Adrenal gland (tissue), 12 donors: Measurements from ENCODE around the gene CDK6. TPM values are rescaled to one million over a fixed set of nuclear protein-coding genes. Genes with fewer than 3 reads are reported as not detected.
A peak's percentile ranks its signal among the peaks of the same experiment; 100 is the strongest.

ENCODE experiments used
- DNase-seq, 7 donors: peaks; one replicate each; pipeline ENCODE4 v3.0.0-alpha.2; 2019 to 2020
- H3K27ac ChIP-seq, 5 donors: fragments of 200-600 bp; sonication (generic) in 4 of 5; 1 replicate in 3 of 5; 2 replicates in 2 of 5; pipeline versions ENCODE4 v1.5.1 to v1.8.0; 2016 to 2020; ENCODE audit warnings: mild to moderate bottlenecking in 1 of 5
- H3K27me3 ChIP-seq: fragments of 200-600 bp; 2 replicates; pipeline ENCODE4 v1.8.0; 2021
- H3K36me3 ChIP-seq, 2 donors: fragments of 200-600 bp; replicated peaks in 1 of 2; 1 replicate in 1 of 2; 2 replicates in 1 of 2; pipeline versions ENCODE4 v1.5.1 to v1.8.0; 2018 to 2022
- H3K4me1 ChIP-seq, 2 donors: fragments of 200-600 bp; replicated peaks in 1 of 2; 1 replicate in 1 of 2; 2 replicates in 1 of 2; pipeline versions ENCODE4 v1.5.1 to v1.8.0; 2018 to 2021
- H3K4me3 ChIP-seq, 4 donors: fragments of 200-600 bp; sonication (generic) in 3 of 4; one replicate each; pipeline ENCODE4 v1.5.1; 2016 to 2018
- H3K9me3 ChIP-seq, 3 donors: fragments of 200-600 bp; sonication (generic) in 1 of 3; replicated peaks in 1 of 3; 1 replicate in 2 of 3; 2 replicates in 1 of 3; pipeline versions ENCODE4 v1.5.1 to v1.8.0; 2016 to 2021
- CTCF ChIP-seq, 6 experiments: fragments of 450-650 bp in 4 of 6; fragments of 200-600 bp in 2 of 6; sonication (generic) in 1 of 6; IDR thresholded peaks; 1 replicate in 5 of 6; 2 replicates in 1 of 6; pipeline versions ENCODE4 v1.5.1 to v1.8.0; 2016 to 2021; ENCODE audit warnings: antibody characterized with exemption in 6 of 6, mild to moderate bottlenecking in 2 of 6, moderate library complexity in 1 of 6
- POLR2A ChIP-seq, 2 donors: fragments of 450-650 bp; IDR thresholded peaks; one replicate each; pipeline ENCODE4 v1.6.1; 2017; ENCODE audit warnings: antibody characterized with exemption in 2 of 2, mild to moderate bottlenecking in 2 of 2, moderate library complexity in 1 of 2
- WGBS, 4 donors: extraction: QIAGEN DNeasy Blood & Tissue Kit in 2 of 4; methylation state at CpG; one replicate each; pipeline versions ENCODE4 v1.1.5 to v1.1.7; 2013 to 2017; 5-methylcytosine and 5-hydroxymethylcytosine counted together
- intact Hi-C, 2 donors: fragments of 100-400 bp; cut with DNase I; formaldehyde crosslinking; loops; one replicate each; pipeline versions ENCODE4 v1.14.1 to v1.15.0; 2022 to 2023
- polyA plus RNA-seq, 3 donors: library from polyadenylated mRNA; stranded (reverse); fragments of 200-250 nt in 2 of 3; fragments of 350-450 nt in 1 of 3; fragmentation: Illumina TruSeq in 1 of 3; extraction: RNeasy Lipid Tissue Mini Kit (QIAGEN cat#74804) in 1 of 3; gene quantifications; one replicate each; pipeline ENCODE4 v1.2.3, GENCODE V29; 2013 to 2014
- total RNA-seq, 9 donors: library from RNA; depleted of rRNA in 4 of 9; stranded (reverse); fragments of >200 nt in 4 of 9; fragments of 120-200 nt in 1 of 9; fragmentation: NEBNext Ultra II Directional in 1 of 9; extraction: Animal tissue kit (Norgen Biotek cat#: 25700) in 1 of 9; gene quantifications; one replicate each; pipeline versions ENCODE4 v1.1.0 to v1.2.4, GENCODE V29; 2013 to 2023
- donor health status: healthy with polysubstance abuse.
- donor health status: Bipolar disorder and iron deficiency.
- donor health status: DM: yes; HTN: yes; CAD: no.
- donor health status: DM: no; HTN: no; CAD: no.
- donor health status: DM: no; HTN: no; CAD: no.
- donor health status: DM: yes; HTN: yes; CAD: no.

Gene CDK6
- total and polyA plus RNA-seq, 12 donors = 2.5 to 151 (median 33.4) TPM

- peak overlapping the region in 2 of 5 donors; percentile 60 to 72 for H3K27ac ChIP-seq
- DNase-seq = peak in 1 of 7 donors; percentile 26
- H3K4me3 ChIP-seq = no peak overlapping the region
- TF ChIP-seq POLR2A (IDR thresholded peaks at IDR 0.05) (no peak), CTCF (IDR thresholded peaks at IDR 0.05) (no peak)
- no peaks in the 10 kb centered on the region for H3K36me3 ChIP-seq
- H3K9me3 ChIP-seq = no peaks in the 10 kb centered on the region
- H3K4me1 ChIP-seq = peaks cover 20 to 51% of the 10 kb centered on the region in 2 donors
- intact Hi-C loops = no loop called here
- no peaks in the 10 kb centered on the region for H3K27me3 ChIP-seq
Measured at GRCh38 chr7:92767437-92767836, 68.9 kb downstream of the CDK6 start.

- intact Hi-C loops = no loop called here
- H3K36me3 ChIP-seq = no peaks in the 10 kb centered on the region
- H3K9me3 ChIP-seq = no peaks in the 10 kb centered on the region
- H3K27ac ChIP-seq = peak overlapping the region in 4 of 5 donors; percentile 42 to 72 (median 66)
- DNase-seq = peak in 1 of 7 donors; percentile 11
- H3K4me3 ChIP-seq = no peak overlapping the region
- H3K27me3 ChIP-seq = no peaks in the 10 kb centered on the region
- TF ChIP-seq POLR2A (IDR thresholded peaks at IDR 0.05) (no peak), CTCF (IDR thresholded peaks at IDR 0.05) (no peak)
- peaks cover 20 to 46% of the 10 kb centered on the region in 2 donors for H3K4me1 ChIP-seq
- WGBS, 4 donors = 15 to 24% (median 19%) methylated on average over 3 of the region's 3 CpGs
Measured at GRCh38 chr7:92766461-92767003, 69.8 kb downstream of the CDK6 start.

- Histone ChIP-seq H3K4me3 (no peak overlapping the region), H3K36me3 (no peaks in the 10 kb centered on the region), H3K27ac (peak overlapping the region in 4 of 5 donors; percentile 42 to 72 (median 66)), H3K4me1 (peaks cover 20 to 41% of the 10 kb centered on the region in 2 donors), H3K27me3 (no peaks in the 10 kb centered on the region), H3K9me3 (peaks cover 0 to 2% (median 0%) of the 10 kb centered on the region in 3 donors)
- 39 to 53% (median 49%) methylated on average over 3 of the region's 3 CpGs for WGBS, 4 donors
- TF ChIP-seq CTCF (IDR thresholded peaks at IDR 0.05) = no peak
- TF ChIP-seq POLR2A (IDR thresholded peaks at IDR 0.05) = no peak
- intact Hi-C loops = no loop called here
- no peak for DNase-seq
Measured at GRCh38 chr7:92765725-92766124, 70.6 kb downstream of the CDK6 start.

DNA sequence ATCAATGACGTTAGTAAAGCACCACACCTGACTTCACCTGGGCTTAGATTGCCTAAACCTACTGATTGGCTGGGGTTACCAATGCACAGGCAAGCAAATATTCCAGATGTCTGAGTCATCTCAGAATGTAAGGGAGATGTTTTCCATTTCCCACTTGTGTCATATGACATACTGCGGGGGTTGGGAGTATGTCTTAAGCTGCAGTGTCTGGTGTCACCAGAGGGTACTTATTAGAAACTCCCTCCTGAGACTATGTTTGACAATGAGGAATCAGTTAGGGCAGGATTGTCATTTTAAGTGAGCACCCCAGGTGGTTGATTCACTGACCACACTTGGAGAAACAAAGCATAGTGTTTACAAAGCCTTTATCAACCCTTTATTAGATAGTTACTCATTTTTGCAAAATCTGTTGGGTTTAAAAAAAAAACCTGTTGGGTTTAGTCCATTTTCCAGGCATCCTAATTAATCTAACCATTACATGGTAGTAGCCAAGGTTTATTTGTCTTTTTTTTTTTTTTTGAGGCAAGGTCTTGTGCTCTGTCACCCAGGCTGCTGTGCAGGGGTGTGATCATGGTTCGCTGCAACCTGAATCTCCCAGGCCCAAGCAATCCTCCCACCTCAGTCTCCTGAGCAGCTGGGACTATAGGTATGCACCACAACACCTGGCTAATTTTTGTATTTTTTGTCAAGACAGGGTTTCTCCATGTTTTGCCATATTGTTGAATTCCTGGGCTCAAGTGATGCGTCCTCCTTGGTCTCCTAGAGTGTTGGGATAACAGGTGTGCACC, 72.5 kb downstream of the CDK6 start:
- Histone ChIP-seq H3K36me3 (no peaks in the 10 kb centered on the region), H3K9me3 (peaks cover 0 to 6% (median 0%) of the 10 kb centered on the region in 3 donors), H3K27me3 (no peaks in the 10 kb centered on the region), H3K27ac (peak overlapping the region in 1 of 5 donors; percentile 14), H3K4me1 (peaks cover 20 to 32% of the 10 kb centered on the region in 2 donors), H3K4me3 (no peak overlapping the region)
- peak in 2 of 7 donors; percentile 23 to 29 for DNase-seq
- WGBS, 4 donors = 91 to 94% (median 93%) methylated on average over 4 of the region's 4 CpGs
- TF ChIP-seq POLR2A (IDR thresholded peaks at IDR 0.05) (no peak), CTCF (IDR thresholded peaks at IDR 0.05) (no peak)
- intact Hi-C loops = no loop called here
